ENCODE results near the gene RFTN1.

Gene RFTN1

DNA sequence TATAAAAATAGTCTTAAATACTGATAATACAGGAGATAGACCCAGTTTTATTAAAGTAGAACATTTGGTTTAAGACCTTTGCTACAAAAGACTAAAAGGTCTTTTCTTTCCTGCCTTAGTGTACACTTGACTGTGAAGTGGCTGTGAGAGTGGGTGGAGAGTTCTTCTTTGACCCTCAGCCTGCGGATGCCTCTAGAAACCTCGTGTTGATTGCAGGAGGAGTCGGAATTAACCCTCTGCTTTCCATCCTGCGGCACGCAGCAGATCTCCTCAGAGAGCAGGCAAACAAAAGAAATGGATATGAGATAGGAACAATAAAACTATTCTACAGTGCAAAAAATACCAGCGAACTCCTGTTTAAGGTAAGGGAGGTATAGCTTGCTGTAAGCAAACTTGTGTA lies 212.0 kb downstream of the RFTN1 start:
- no peak overlapping the region for H3K4me3 ChIP-seq (ENCODE audit: low read length)
- no peak overlapping the region for H3K9ac ChIP-seq (ENCODE audit: low read length)
- no peak overlapping the region for H2BK15ac ChIP-seq (replicated peaks; ENCODE audit: low read depth)
- H3K4ac ChIP-seq (ENCODE audit: low read depth, low read length): no peak overlapping the region
- H2BK120ac ChIP-seq (ENCODE audit: low read depth, low read length): no peak overlapping the region
- H3K4me1 ChIP-seq (ENCODE audit: control insufficient read depth, low read depth, low read length): peaks cover 3% of the 10 kb centered on the region
- no peaks in the 10 kb centered on the region for H3K36me3 ChIP-seq (ENCODE audit: control insufficient read depth, insufficient read depth, low read length)
- H4K8ac ChIP-seq (ENCODE audit: low read depth, low read length): no peak overlapping the region
- no peak overlapping the region for H3K27ac ChIP-seq (ENCODE audit: low read depth, low read length)
- DNase-seq: no peak
- no CpG with 5 or more reads among the region's 6 CpGs for WGBS (ENCODE audit: extremely low coverage, insufficient coverage, low lambda C conversion rate)
- no peaks in the 10 kb centered on the region for H3K79me1 ChIP-seq (ENCODE audit: low read length)
- no peak overlapping the region for H3K4me2 ChIP-seq (ENCODE audit: low read length)
- H4K5ac ChIP-seq (ENCODE audit: low read length): no peak overlapping the region
- H2AK5ac ChIP-seq (ENCODE audit: low read length): no peak overlapping the region
- no peaks in the 10 kb centered on the region for H3K27me3 ChIP-seq (ENCODE audit: insufficient read depth, low read length, poor library complexity)
- H3K18ac ChIP-seq (ENCODE audit: low read length): no peak overlapping the region
- H3K79me2 ChIP-seq (ENCODE audit: control insufficient read depth, insufficient read depth, low read length): no peaks in the 10 kb centered on the region
- H3K23ac ChIP-seq (ENCODE audit: low read length): no peak overlapping the region
- H2BK5ac ChIP-seq (ENCODE audit: low read length): no peak overlapping the region
- H3K56ac ChIP-seq (ENCODE audit: low read length): no peak overlapping the region

DNA sequence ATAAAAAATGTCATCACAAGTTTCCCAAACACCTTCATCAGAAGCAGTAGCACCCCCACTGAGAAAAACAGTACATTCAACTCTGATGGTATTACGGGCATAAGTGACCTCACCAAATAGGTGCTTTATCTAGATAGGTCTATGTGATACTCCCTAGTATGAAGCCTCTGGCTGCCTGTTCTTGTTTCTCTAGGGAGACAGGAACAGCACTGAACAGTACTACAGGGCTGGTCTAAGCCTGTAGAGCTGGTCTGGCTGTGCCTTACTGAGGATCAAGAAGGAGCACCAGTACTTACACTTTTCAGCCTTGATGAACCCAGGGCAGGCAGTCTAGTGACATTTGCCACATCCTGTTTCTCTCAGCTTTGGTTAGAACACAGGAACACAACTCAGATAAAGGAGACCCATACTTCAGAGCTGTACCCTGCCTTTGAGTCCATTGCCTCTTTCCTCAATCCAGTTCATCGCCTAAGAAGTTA lies 212.6 kb downstream of the RFTN1 start:
- no peak overlapping the region for H2BK120ac ChIP-seq (ENCODE audit: low read depth, low read length)

DNA sequence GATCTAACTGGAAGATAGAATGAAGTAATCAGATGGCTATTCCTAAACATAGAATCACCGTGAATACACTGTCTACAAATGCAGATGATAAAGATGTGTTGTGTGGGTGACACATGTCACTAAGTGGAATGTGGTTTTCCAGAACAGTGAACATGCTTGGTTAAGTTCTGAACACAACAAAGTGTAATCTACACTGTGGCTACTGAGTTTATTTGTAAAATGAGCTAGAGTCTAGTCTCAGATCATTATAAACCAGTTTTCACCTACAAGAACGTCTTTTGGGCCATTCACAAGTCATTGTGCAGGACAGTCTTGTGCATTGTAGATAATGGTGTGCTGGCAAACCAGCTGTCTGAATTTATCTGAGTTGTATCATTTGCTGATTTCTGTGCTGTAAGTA lies 213.2 kb downstream of the RFTN1 start:
- H3K36me3 ChIP-seq (ENCODE audit: control insufficient read depth, insufficient read depth, low read length): no peaks in the 10 kb centered on the region
- H2BK15ac ChIP-seq (replicated peaks; ENCODE audit: low read depth): no peak overlapping the region
- H3K4me1 ChIP-seq (ENCODE audit: control insufficient read depth, low read depth, low read length): peaks cover 3% of the 10 kb centered on the region
- no peak overlapping the region for H4K5ac ChIP-seq (ENCODE audit: low read length)
- H2AK5ac ChIP-seq (ENCODE audit: low read length): no peak overlapping the region
- no peak overlapping the region for H3K4ac ChIP-seq (ENCODE audit: low read depth, low read length)
- H3K79me1 ChIP-seq (ENCODE audit: low read length): no peaks in the 10 kb centered on the region
- no peak overlapping the region for H3K27ac ChIP-seq (ENCODE audit: low read depth, low read length)
- no peak overlapping the region for H2BK120ac ChIP-seq (ENCODE audit: low read depth, low read length)
- no peak overlapping the region for H3K4me3 ChIP-seq (ENCODE audit: low read length)
- no peak overlapping the region for H3K18ac ChIP-seq (ENCODE audit: low read length)
- no peak overlapping the region for H2BK5ac ChIP-seq (ENCODE audit: low read length)
- no peak overlapping the region for H4K8ac ChIP-seq (ENCODE audit: low read depth, low read length)
- H3K23ac ChIP-seq (ENCODE audit: low read length): no peak overlapping the region
- H3K79me2 ChIP-seq (ENCODE audit: control insufficient read depth, insufficient read depth, low read length): no peaks in the 10 kb centered on the region
- H3K56ac ChIP-seq (ENCODE audit: low read length): no peak overlapping the region
- no peak overlapping the region for H3K4me2 ChIP-seq (ENCODE audit: low read length)
- no peaks in the 10 kb centered on the region for H3K27me3 ChIP-seq (ENCODE audit: insufficient read depth, low read length, poor library complexity)
- no CpG with 5 or more reads among the region's 2 CpGs for WGBS (ENCODE audit: extremely low coverage, insufficient coverage, low lambda C conversion rate)
- no peak overlapping the region for H3K9ac ChIP-seq (ENCODE audit: low read length)
- no peak for DNase-seq

More for the DNA sequence above, 212.6 kb downstream of the RFTN1 start:
- Histone ChIP-seq H2BK15ac (replicated peaks; ENCODE audit: low read depth) (no peak overlapping the region), H3K23ac (ENCODE audit: low read length) (no peak overlapping the region), H3K4ac (ENCODE audit: low read depth, low read length) (no peak overlapping the region), H4K5ac (ENCODE audit: low read length) (no peak overlapping the region), H3K4me1 (ENCODE audit: control insufficient read depth, low read depth, low read length) (peaks cover 3% of the 10 kb centered on the region), H2BK5ac (ENCODE audit: low read length) (no peak overlapping the region), H3K9ac (ENCODE audit: low read length) (no peak overlapping the region), H2AK5ac (ENCODE audit: low read length) (no peak overlapping the region), H3K79me1 (ENCODE audit: low read length) (no peaks in the 10 kb centered on the region), H3K27me3 (ENCODE audit: insufficient read depth, low read length, poor library complexity) (no peaks in the 10 kb centered on the region), H3K4me2 (ENCODE audit: low read length) (no peak overlapping the region), H4K8ac (ENCODE audit: low read depth, low read length) (no peak overlapping the region), H3K36me3 (ENCODE audit: control insufficient read depth, insufficient read depth, low read length) (no peaks in the 10 kb centered on the region), H3K56ac (ENCODE audit: low read length) (no peak overlapping the region), H3K27ac (ENCODE audit: low read depth, low read length) (no peak overlapping the region), H3K18ac (ENCODE audit: low read length) (no peak overlapping the region), H3K4me3 (ENCODE audit: low read length) (no peak overlapping the region), H3K79me2 (ENCODE audit: control insufficient read depth, insufficient read depth, low read length) (no peaks in the 10 kb centered on the region)
- WGBS (ENCODE audit: extremely low coverage, insufficient coverage, low lambda C conversion rate): no CpG with 5 or more reads among the region's 2 CpGs
- DNase-seq: no peak

DNA sequence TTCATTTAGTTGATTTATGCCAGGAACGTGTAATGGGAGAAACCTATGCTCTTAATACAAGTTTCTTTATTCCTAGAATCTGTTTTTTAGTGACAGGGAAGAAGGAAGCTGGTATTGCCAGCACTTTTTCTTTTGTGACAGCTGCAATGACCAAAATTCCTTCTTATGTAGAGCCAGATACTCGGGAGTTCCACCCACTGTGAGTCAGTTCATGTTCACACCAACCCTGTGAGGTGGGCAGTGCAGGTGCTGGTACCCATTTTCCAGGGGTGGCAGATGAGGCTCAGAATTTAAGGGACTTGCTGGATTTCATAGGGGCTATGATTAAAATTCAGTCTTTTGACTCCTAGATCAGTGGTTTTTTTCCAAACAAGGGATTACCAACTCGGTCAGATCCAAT lies 213.8 kb downstream of the RFTN1 start:
- no peak overlapping the region for H2BK5ac ChIP-seq (ENCODE audit: low read length)
- H3K27ac ChIP-seq (ENCODE audit: low read depth, low read length): no peak overlapping the region
- H3K4me1 ChIP-seq (ENCODE audit: control insufficient read depth, low read depth, low read length): peaks cover 3% of the 10 kb centered on the region
- H3K36me3 ChIP-seq (ENCODE audit: control insufficient read depth, insufficient read depth, low read length): no peaks in the 10 kb centered on the region
- no peak overlapping the region for H3K23ac ChIP-seq (ENCODE audit: low read length)
- H4K5ac ChIP-seq (ENCODE audit: low read length): no peak overlapping the region
- H3K27me3 ChIP-seq (ENCODE audit: insufficient read depth, low read length, poor library complexity): no peaks in the 10 kb centered on the region
- H3K4me3 ChIP-seq (ENCODE audit: low read length): no peak overlapping the region
- no peak for DNase-seq
- no peak overlapping the region for H3K4me2 ChIP-seq (ENCODE audit: low read length)
- no peak overlapping the region for H2BK120ac ChIP-seq (ENCODE audit: low read depth, low read length)
- no peak overlapping the region for H2AK5ac ChIP-seq (ENCODE audit: low read length)
- no peak overlapping the region for H2BK15ac ChIP-seq (replicated peaks; ENCODE audit: low read depth)
- no peak overlapping the region for H3K4ac ChIP-seq (ENCODE audit: low read depth, low read length)
- no peaks in the 10 kb centered on the region for H3K79me1 ChIP-seq (ENCODE audit: low read length)
- H3K9ac ChIP-seq (ENCODE audit: low read length): no peak overlapping the region
- no peak overlapping the region for H4K8ac ChIP-seq (ENCODE audit: low read depth, low read length)
- no peaks in the 10 kb centered on the region for H3K79me2 ChIP-seq (ENCODE audit: control insufficient read depth, insufficient read depth, low read length)
- H3K18ac ChIP-seq (ENCODE audit: low read length): no peak overlapping the region
- no peak overlapping the region for H3K56ac ChIP-seq (ENCODE audit: low read length)
- no CpG with 5 or more reads among the region's 3 CpGs for WGBS (ENCODE audit: extremely low coverage, insufficient coverage, low lambda C conversion rate)

DNA sequence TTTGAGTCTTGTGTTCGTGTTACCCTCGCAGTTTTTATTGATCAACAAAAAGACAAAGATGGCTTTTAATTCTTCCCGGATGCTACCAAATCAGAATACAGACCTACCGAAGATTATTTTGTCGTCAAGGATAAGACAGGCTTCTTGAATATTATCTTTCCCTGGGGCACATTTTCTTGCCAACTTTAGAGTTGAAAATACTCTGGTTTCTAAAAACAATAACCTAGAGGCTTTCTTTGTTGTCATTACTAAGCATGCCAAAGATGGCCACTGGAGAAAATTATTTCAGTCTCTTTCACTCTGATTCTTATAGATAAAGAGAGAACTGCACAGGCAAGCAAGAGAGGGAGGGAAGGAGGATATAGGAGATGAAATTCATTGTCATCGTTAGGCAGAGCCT lies 214.6 kb downstream of the RFTN1 start:
- H4K5ac ChIP-seq (ENCODE audit: low read length): no peak overlapping the region
- no peak overlapping the region for H3K23ac ChIP-seq (ENCODE audit: low read length)
- no CpG with 5 or more reads among the region's 6 CpGs for WGBS (ENCODE audit: extremely low coverage, insufficient coverage, low lambda C conversion rate)
- H3K4me3 ChIP-seq (ENCODE audit: low read length): no peak overlapping the region
- H3K56ac ChIP-seq (ENCODE audit: low read length): no peak overlapping the region
- H3K4me2 ChIP-seq (ENCODE audit: low read length): no peak overlapping the region
- H3K79me1 ChIP-seq (ENCODE audit: low read length): no peaks in the 10 kb centered on the region
- no peaks in the 10 kb centered on the region for H3K27me3 ChIP-seq (ENCODE audit: insufficient read depth, low read length, poor library complexity)
- no peak overlapping the region for H2BK120ac ChIP-seq (ENCODE audit: low read depth, low read length)
- peaks cover 3% of the 10 kb centered on the region for H3K4me1 ChIP-seq (ENCODE audit: control insufficient read depth, low read depth, low read length)
- no peak overlapping the region for H2BK5ac ChIP-seq (ENCODE audit: low read length)
- H4K8ac ChIP-seq (ENCODE audit: low read depth, low read length): no peak overlapping the region
- no peak overlapping the region for H3K27ac ChIP-seq (ENCODE audit: low read depth, low read length)
- no peak overlapping the region for H2AK5ac ChIP-seq (ENCODE audit: low read length)
- no peaks in the 10 kb centered on the region for H3K79me2 ChIP-seq (ENCODE audit: control insufficient read depth, insufficient read depth, low read length)
- no peaks in the 10 kb centered on the region for H3K36me3 ChIP-seq (ENCODE audit: control insufficient read depth, insufficient read depth, low read length)
- H3K4ac ChIP-seq (ENCODE audit: low read depth, low read length): no peak overlapping the region
- no peak for DNase-seq
- no peak overlapping the region for H2BK15ac ChIP-seq (replicated peaks; ENCODE audit: low read depth)
- H3K18ac ChIP-seq (ENCODE audit: low read length): no peak overlapping the region
- no peak overlapping the region for H3K9ac ChIP-seq (ENCODE audit: low read length)
